Endodermal cell (in vitro differentiated cells): ENCODE data around the gene RSAD2. TPM values are rescaled to one million over a fixed set of nuclear protein-coding genes. Genes with fewer than 3 reads are reported as not detected.

Source experiments
- DNase-seq: peaks from one replicate; pipeline ENCODE4 v3.0.0-alpha.2; 2017
- H3K27ac ChIP-seq: 2 replicates; pipeline ENCODE4 v1.5.1; 2013; ENCODE audit warnings: mild to moderate bottlenecking, low read depth, low read length, moderate library complexity
- H3K27me3 ChIP-seq: 2 replicates; pipeline ENCODE4 v1.6.1; 2013; ENCODE audit warnings: mild to moderate bottlenecking, low read length, moderate library complexity; ENCODE audit not compliant: insufficient read depth, control insufficient read depth, poor library complexity, severe bottlenecking
- H3K36me3 ChIP-seq: 2 replicates; pipeline ENCODE4 v1.7.0; 2013; ENCODE audit warnings: mild to moderate bottlenecking, low read length, moderate library complexity; ENCODE audit not compliant: control insufficient read depth, insufficient read depth
- H3K4me1 ChIP-seq: one replicate; pipeline ENCODE4 v1.7.0; 2013; ENCODE audit warnings: low read length; ENCODE audit not compliant: control insufficient read depth, insufficient read depth
- H3K4me3 ChIP-seq: 2 replicates; pipeline ENCODE4 v1.5.1; 2013; ENCODE audit warnings: mild to moderate bottlenecking, low read length, moderate library complexity
- H3K9ac ChIP-seq: 2 replicates; pipeline ENCODE4 v1.6.1; 2013; ENCODE audit warnings: mild to moderate bottlenecking, low read length, moderate library complexity; ENCODE audit not compliant: poor library complexity, severe bottlenecking; ENCODE audit errors: extremely low read depth
- H3K9me3 ChIP-seq: 2 replicates; pipeline ENCODE4 v1.6.1; 2013; ENCODE audit warnings: mild to moderate bottlenecking, low read length, moderate library complexity; ENCODE audit not compliant: control insufficient read depth
- H3K27ac Mint-ChIP-seq: 2 replicates; pipeline ENCODE4 v1.8.0; 2020; ENCODE audit warnings: mixed read lengths
- H3K27me3 Mint-ChIP-seq: 2 replicates; pipeline ENCODE4 v1.8.0; 2021; ENCODE audit warnings: mild to moderate bottlenecking, mixed read lengths; ENCODE audit not compliant: insufficient read depth
- H3K36me3 Mint-ChIP-seq: 2 replicates; pipeline ENCODE4 v1.8.0; 2020; ENCODE audit warnings: low read depth, mixed read lengths
- H3K4me1 Mint-ChIP-seq: 2 replicates; pipeline ENCODE4 v1.8.0; 2020; ENCODE audit warnings: mixed read lengths
- H3K4me3 Mint-ChIP-seq: 2 replicates; pipeline ENCODE4 v1.8.0; 2020; ENCODE audit warnings: mild to moderate bottlenecking, moderate library complexity, mixed read lengths
- H3K9me3 Mint-ChIP-seq: 2 replicates; pipeline ENCODE4 v1.8.0; 2020; ENCODE audit warnings: mild to moderate bottlenecking, mixed read lengths
- WGBS, 2 experiments: methylation state at CpG; one replicate each; pipeline versions ENCODE4 v1.1.5 to v1.1.7; 2013; ENCODE audit warnings: missing lambda C conversion rate in 2 of 2, mixed read lengths in 1 of 2; ENCODE audit not compliant: insufficient coverage in 1 of 2, insufficient read length in 1 of 2; 5-methylcytosine and 5-hydroxymethylcytosine counted together
- total RNA-seq, 2 donors: library from RNA; stranded (reverse); fragmentation: NEBNext Ultra II Directional in 1 of 2; extraction: Animal tissue kit (Norgen Biotek cat#: 25700) in 1 of 2; gene quantifications; 2 replicates in 1 of 2; 3 replicates in 1 of 2; pipeline ENCODE4 v1.2.1, GENCODE V29; 2021
- TF ChIP-seq, protein P1 (sequence below): fragments of 200-600 bp; sonication (generic); conservative IDR thresholded peaks from 2 replicates; pipeline ENCODE4 v1.5.0; 2021; ENCODE audit warnings: antibody characterized with exemption, mild to moderate bottlenecking

Gene RSAD2
- total RNA-seq, 2 donors from 2014 or later = 0.35 to 0.75 TPM

- Histone ChIP-seq H3K9me3 (no peaks in the 10 kb centered on the region), H3K9ac (no peak overlapping the region), H3K4me1 (peaks cover 2% of the 10 kb centered on the region), H3K4me3 (no peak overlapping the region), H3K27me3 (no peaks in the 10 kb centered on the region), H3K36me3 (no peaks in the 10 kb centered on the region), H3K27ac (no peak overlapping the region)
- no peak overlapping the region for H3K4me3 Mint-ChIP-seq
- no peak overlapping the region for H3K27ac Mint-ChIP-seq
- no peaks in the 10 kb centered on the region for H3K36me3 Mint-ChIP-seq
- TF ChIP-seq, protein P1, sequence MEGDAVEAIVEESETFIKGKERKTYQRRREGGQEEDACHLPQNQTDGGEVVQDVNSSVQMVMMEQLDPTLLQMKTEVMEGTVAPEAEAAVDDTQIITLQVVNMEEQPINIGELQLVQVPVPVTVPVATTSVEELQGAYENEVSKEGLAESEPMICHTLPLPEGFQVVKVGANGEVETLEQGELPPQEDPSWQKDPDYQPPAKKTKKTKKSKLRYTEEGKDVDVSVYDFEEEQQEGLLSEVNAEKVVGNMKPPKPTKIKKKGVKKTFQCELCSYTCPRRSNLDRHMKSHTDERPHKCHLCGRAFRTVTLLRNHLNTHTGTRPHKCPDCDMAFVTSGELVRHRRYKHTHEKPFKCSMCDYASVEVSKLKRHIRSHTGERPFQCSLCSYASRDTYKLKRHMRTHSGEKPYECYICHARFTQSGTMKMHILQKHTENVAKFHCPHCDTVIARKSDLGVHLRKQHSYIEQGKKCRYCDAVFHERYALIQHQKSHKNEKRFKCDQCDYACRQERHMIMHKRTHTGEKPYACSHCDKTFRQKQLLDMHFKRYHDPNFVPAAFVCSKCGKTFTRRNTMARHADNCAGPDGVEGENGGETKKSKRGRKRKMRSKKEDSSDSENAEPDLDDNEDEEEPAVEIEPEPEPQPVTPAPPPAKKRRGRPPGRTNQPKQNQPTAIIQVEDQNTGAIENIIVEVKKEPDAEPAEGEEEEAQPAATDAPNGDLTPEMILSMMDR = no peak
- peaks cover 15% of the 10 kb centered on the region for H3K4me1 Mint-ChIP-seq
- peaks cover 3% of the 10 kb centered on the region for H3K9me3 Mint-ChIP-seq
- 78% methylated on average over 1 of the region's 1 CpG; no CpG with 5 or more reads in 1 of the 2 experiments for WGBS, 2 experiments
- H3K27me3 Mint-ChIP-seq = no peaks in the 10 kb centered on the region
- DNase-seq = no peak
Measured at GRCh38 chr2:6931753-6932152, 54.2 kb downstream of the RSAD2 start.

GRCh38 chr2:6932206-6932605, 54.6 kb downstream of the RSAD2 start:
- H3K36me3 ChIP-seq = no peaks in the 10 kb centered on the region
- no peaks in the 10 kb centered on the region for H3K36me3 Mint-ChIP-seq

DNA sequence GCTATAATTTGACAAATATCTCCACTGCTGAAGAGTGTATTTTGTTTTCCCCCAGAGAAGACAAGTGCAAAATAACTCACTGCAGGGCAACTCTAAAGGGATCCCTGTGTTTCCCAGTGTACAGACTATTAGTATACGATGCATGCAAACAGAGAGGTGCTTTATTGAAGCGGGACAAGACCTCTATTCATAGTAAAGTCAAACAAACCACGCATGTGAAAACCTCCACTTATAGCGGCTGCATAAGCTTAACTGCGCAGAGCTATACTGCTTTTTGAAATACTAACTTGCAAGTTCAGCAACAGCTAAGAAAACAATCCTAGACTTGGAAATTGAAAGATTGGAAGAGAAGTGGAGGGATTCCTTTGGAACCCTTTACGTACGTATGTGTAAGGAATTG, 55.3 kb downstream of the RSAD2 start:
- Histone ChIP-seq H3K27ac (no peak overlapping the region), H3K9me3 (no peaks in the 10 kb centered on the region), H3K27me3 (no peaks in the 10 kb centered on the region), H3K4me1 (peaks cover 2% of the 10 kb centered on the region), H3K36me3 (no peaks in the 10 kb centered on the region), H3K4me3 (no peak overlapping the region), H3K9ac (no peak overlapping the region)
- Mint-ChIP-seq H3K27me3 (no peaks in the 10 kb centered on the region), H3K36me3 (no peaks in the 10 kb centered on the region), H3K4me1 (peaks cover 8% of the 10 kb centered on the region), H3K4me3 (no peak overlapping the region), H3K27ac (no peak overlapping the region), H3K9me3 (peaks cover 3% of the 10 kb centered on the region)
- no peak for DNase-seq
- WGBS, 2 experiments = 95 to 96% methylated on average over 7 of the region's 7 CpGs
- TF ChIP-seq, protein P1 = no peak

More at GRCh38 chr2:6932206-6932605, 54.6 kb downstream of the RSAD2 start:
- H3K4me1 Mint-ChIP-seq = peaks cover 10% of the 10 kb centered on the region
- no peaks in the 10 kb centered on the region for H3K27me3 Mint-ChIP-seq
- WGBS, 2 experiments = 89% methylated on average over 1 of the region's 1 CpG; no CpG with 5 or more reads in 1 of the 2 experiments
- H3K4me3 Mint-ChIP-seq = no peak overlapping the region
- peaks cover 2% of the 10 kb centered on the region for H3K4me1 ChIP-seq
- no peak overlapping the region for H3K27ac ChIP-seq
- peaks cover 3% of the 10 kb centered on the region for H3K9me3 Mint-ChIP-seq
- DNase-seq = no peak
- no peak overlapping the region for H3K4me3 ChIP-seq
- H3K27ac Mint-ChIP-seq = no peak overlapping the region
- H3K9ac ChIP-seq = no peak overlapping the region
- H3K9me3 ChIP-seq = no peaks in the 10 kb centered on the region
- no peaks in the 10 kb centered on the region for H3K27me3 ChIP-seq
- TF ChIP-seq, protein P1 = no peak
